Hippocampal formation (tissue), 2 donors: Measurements from ENCODE around the gene BAMBI.

ENCODE experiments used
- DNase-seq, 2 donors: peaks; one replicate each; lab custom pipeline; 2025; lab: John Stamatoyannopoulos, UW

Gene BAMBI

GRCh38 chr10:28676326-28676967 is 874 bp upstream of the BAMBI start:
- no peak for DNase-seq

- DNase-seq: peak in 1 of 2 donors; percentile 23
Measured at GRCh38 chr10:28677888-28678686, 766 bp downstream of the BAMBI start.

GRCh38 chr10:28678687-28679457 is 1.6 kb downstream of the BAMBI start:
- DNase-seq: no peak

- no peak for DNase-seq
Measured at GRCh38 chr10:28679581-28680357, 2.4 kb downstream of the BAMBI start.

GRCh38 chr10:28680358-28680752 is 3.0 kb downstream of the BAMBI start:
- DNase-seq: no peak

GRCh38 chr10:28681291-28681763 is 4.0 kb downstream of the BAMBI start:
- DNase-seq: no peak

- no peak for DNase-seq
Measured at GRCh38 chr10:28681928-28682750, 4.8 kb downstream of the BAMBI start.

GRCh38 chr10:28684157-28684985 is 7.0 kb downstream of the BAMBI start:
- DNase-seq: no peak

- DNase-seq: no peak
Measured at GRCh38 chr10:28684986-28685580, 7.8 kb downstream of the BAMBI start.

- no peak for DNase-seq
Measured at GRCh38 chr10:28685717-28686116, 8.4 kb downstream of the BAMBI start.

GRCh38 chr10:28686835-28687682 is 9.7 kb downstream of the BAMBI start:
- DNase-seq: no peak

- DNase-seq: no peak
Measured at GRCh38 chr10:28687683-28688001, 10.3 kb downstream of the BAMBI start.

GRCh38 chr10:28690545-28690944 is 13.2 kb downstream of the BAMBI start:
- no peak for DNase-seq

- no peak for DNase-seq
Measured at GRCh38 chr10:28691187-28691694, 13.9 kb downstream of the BAMBI start.

GRCh38 chr10:28692050-28692449 is 14.7 kb downstream of the BAMBI start:
- DNase-seq: no peak

GRCh38 chr10:28694530-28694929 is 17.2 kb downstream of the BAMBI start:
- no peak for DNase-seq

GRCh38 chr10:28698075-28698474 is 20.8 kb downstream of the BAMBI start:
- DNase-seq: no peak

GRCh38 chr10:28704464-28705161 is 27.3 kb downstream of the BAMBI start:
- no peak for DNase-seq
